A673 (cell line): ENCODE data around the gene MNAT1. TPM values are rescaled to one million over a fixed set of nuclear protein-coding genes. Genes with fewer than 3 reads are reported as not detected.

ENCODE experiments used
- BruUV-seq: library from RNA; stranded (reverse); fragments of 400-500 nt; replicated peaks from 2 replicates; lab custom pipeline; 2021; lab: Mats Ljungman, UMichigan
- CTCF ChIA-PET: fragments of 300-600 bp; sonication (Branson Sonifier 250); formaldehyde crosslinking; loops from one replicate; lab custom pipeline; 2022; ENCODE audit warnings: antibody characterized with exemption; lab: Charles Lee
- POLR2A ChIA-PET: fragments of 300-600 bp; sonication (Branson Sonifier 250); formaldehyde crosslinking; loops from one replicate; lab custom pipeline; 2022; ENCODE audit warnings: antibody characterized with exemption; ENCODE audit not compliant: low non-redundant PET; lab: Charles Lee
- DNase-seq: peaks from one replicate; pipeline ENCODE4 v3.0.0-alpha.2; 2015; ENCODE audit warnings: low spot score
- H3K27ac ChIP-seq: fragments of 200-600 bp; sonication (generic); 2 replicates; pipeline ENCODE4 v1.5.1; 2016; ENCODE audit warnings: mixed run types, low read depth, mild to moderate bottlenecking, mixed read lengths, antibody characterized with exemption, low read length; ENCODE audit not compliant: poor library complexity, severe bottlenecking
- H3K27me3 ChIP-seq: fragments of 200-600 bp; sonication (generic); replicated peaks from 2 replicates; pipeline ENCODE4 v1.6.1; 2017; ENCODE audit warnings: mixed run types, low read depth, mild to moderate bottlenecking, mixed read lengths, antibody characterized with exemption, low read length; ENCODE audit not compliant: insufficient read depth, poor library complexity
- H3K36me3 ChIP-seq: fragments of 200-600 bp; sonication (generic); 2 replicates; pipeline ENCODE4 v1.6.1; 2016; ENCODE audit warnings: mixed run types, mild to moderate bottlenecking, mixed read lengths, antibody characterized with exemption, low read length; ENCODE audit not compliant: insufficient read depth, poor library complexity, severe bottlenecking
- H3K4me1 ChIP-seq: fragments of 200-600 bp; sonication (generic); 2 replicates; pipeline ENCODE4 v1.6.1; 2017; ENCODE audit warnings: mixed run types, mild to moderate bottlenecking, mixed read lengths, antibody characterized with exemption, low read length; ENCODE audit not compliant: insufficient read depth, poor library complexity, severe bottlenecking
- H3K4me3 ChIP-seq: fragments of 200-600 bp; sonication (generic); 2 replicates; pipeline ENCODE4 v1.5.1; 2016; ENCODE audit warnings: low read depth, mixed run types, mild to moderate bottlenecking, mixed read lengths, low read length; ENCODE audit not compliant: poor library complexity, severe bottlenecking
- H3K9me3 ChIP-seq: fragments of 200-600 bp; sonication (generic); 2 replicates; pipeline ENCODE4 v1.6.1; 2016; ENCODE audit warnings: mixed run types, low read depth, mild to moderate bottlenecking, mixed read lengths, antibody characterized with exemption, low read length; ENCODE audit not compliant: poor library complexity, severe bottlenecking
- CTCF ChIP-seq: fragments of 300-800, 200-600 bp; sonication (generic); conservative IDR thresholded peaks from 2 replicates; pipeline ENCODE4 v1.5.1; 2017; ENCODE audit warnings: low read depth, mild to moderate bottlenecking, antibody characterized with exemption, low read length, moderate library complexity, mixed read lengths
- EZH2 ChIP-seq: fragments of 200-600 bp; sonication (generic); IDR thresholded peaks from 2 replicates; pipeline ENCODE4 v1.6.1; 2017; ENCODE audit warnings: borderline replicate concordance, low read depth, mild to moderate bottlenecking, mixed read lengths, antibody characterized with exemption, low read length; ENCODE audit not compliant: poor library complexity, severe bottlenecking
- intact Hi-C: fragments of 100-400 bp; cut with micrococcal nuclease; formaldehyde crosslinking; loops from one replicate; pipeline ENCODE4 v1.10.0; 2022; ENCODE audit not compliant: unreplicated experiment
- total RNA-seq: library from RNA; stranded (reverse); gene quantifications from 2 replicates; pipeline ENCODE4 v1.2.3, GENCODE V29; 2021

The MNAT1 gene
- total RNA-seq, 1 experiment from 2014 or later, result 70.9 TPM

DNA sequence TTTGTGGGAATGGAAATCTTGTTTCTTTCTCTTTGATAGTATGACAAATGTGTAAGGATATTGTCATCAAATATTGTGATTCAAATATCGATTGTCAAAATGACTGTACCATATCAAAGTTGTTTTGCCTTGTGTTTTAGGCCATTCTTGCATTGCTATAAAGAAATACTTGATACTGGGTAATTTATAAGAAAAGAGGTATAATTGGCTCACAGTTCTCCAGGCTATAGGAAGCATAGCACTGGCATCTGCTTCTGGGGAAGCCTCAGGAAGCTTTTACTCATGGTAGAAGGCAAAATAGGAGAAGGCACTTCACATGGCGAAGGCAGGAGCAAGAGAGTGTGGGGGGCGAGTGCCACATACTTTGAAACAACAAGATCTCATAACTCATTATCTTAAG is 238.5 kb downstream of the MNAT1 start:
- Histone ChIP-seq H3K4me1 (peaks cover under 1% of the 10 kb centered on the region), H3K4me3 (no peak overlapping the region), H3K9me3 (no peaks in the 10 kb centered on the region), H3K27me3 (no peaks in the 10 kb centered on the region), H3K36me3 (peaks cover 30% of the 10 kb centered on the region), H3K27ac (no peak overlapping the region)
- intact Hi-C loops, result no loop called here
- TF ChIP-seq CTCF, result no peak
- TF ChIP-seq EZH2, result no peak
- ChIA-PET POLR2A (no interaction called here), CTCF (no interaction called here)
- no TSS peak for BruUV-seq
- no peak for DNase-seq

DNA sequence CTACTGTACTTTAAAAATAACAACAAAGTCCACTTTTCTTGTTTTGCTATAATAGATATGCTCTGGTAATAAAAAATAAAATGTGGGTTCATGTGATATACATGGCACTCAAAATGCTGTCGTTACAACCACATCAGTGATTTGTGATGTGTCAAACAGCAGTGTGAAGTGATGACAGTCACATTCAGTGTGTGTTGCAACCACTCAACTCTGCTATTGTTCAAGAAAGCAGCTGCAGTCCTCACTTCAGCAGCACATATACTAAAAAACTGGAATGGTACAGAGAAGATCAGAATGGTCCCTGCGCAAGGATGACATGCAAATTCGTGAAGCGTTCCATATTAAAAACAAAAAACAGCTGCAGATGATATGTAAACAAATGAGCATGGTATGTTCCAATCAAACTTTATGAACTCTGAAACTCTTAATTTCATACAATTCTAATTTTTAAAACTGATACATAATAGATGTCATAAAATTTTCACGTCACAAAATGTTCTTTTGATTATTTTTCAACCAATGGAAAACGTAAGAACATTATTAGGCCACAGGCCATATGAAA is 239.6 kb downstream of the MNAT1 start:
- Histone ChIP-seq H3K4me1 (peaks cover 8% of the 10 kb centered on the region), H3K27me3 (no peaks in the 10 kb centered on the region), H3K36me3 (peaks cover 36% of the 10 kb centered on the region), H3K4me3 (no peak overlapping the region), H3K9me3 (no peaks in the 10 kb centered on the region), H3K27ac (no peak overlapping the region)
- intact Hi-C loops, result no loop called here
- BruUV-seq, result no TSS peak
- TF ChIP-seq EZH2 (no peak), CTCF (no peak)
- ChIA-PET CTCF (no interaction called here), POLR2A (no interaction called here)
- DNase-seq, result no peak

DNA sequence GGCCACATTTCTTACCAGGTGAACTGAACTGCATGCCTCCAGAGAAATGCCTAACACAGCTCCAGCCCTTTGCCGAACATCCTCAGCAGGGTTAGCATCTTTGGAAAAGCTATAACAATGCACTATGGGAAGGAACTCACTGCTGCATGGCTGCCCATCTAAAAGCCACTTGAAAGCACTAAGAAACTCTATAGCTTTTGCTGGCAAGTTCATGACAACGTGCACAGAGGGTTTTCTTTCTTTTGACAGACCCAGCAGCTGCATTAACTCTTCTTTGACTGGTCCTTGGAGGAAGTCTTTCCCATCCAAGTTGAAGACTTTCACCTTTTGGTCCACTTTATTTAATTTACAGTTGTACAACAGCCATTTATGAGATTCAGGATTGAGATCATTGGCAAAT is 241.0 kb downstream of the MNAT1 start:
- Histone ChIP-seq H3K9me3 (no peaks in the 10 kb centered on the region), H3K4me3 (no peak overlapping the region), H3K36me3 (peaks cover 39% of the 10 kb centered on the region), H3K4me1 (peaks cover 14% of the 10 kb centered on the region), H3K27ac (no peak overlapping the region), H3K27me3 (no peaks in the 10 kb centered on the region)
- POLR2A ChIA-PET, result no interaction called here
- no peak for DNase-seq
- BruUV-seq, result no TSS peak
- TF ChIP-seq CTCF, result no peak
- intact Hi-C loops, result no loop called here
- CTCF ChIA-PET, result no interaction called here
